Breast epithelium (tissue), 4 donors: ENCODE results near the gene IL1R1. TPM values are rescaled to one million over a fixed set of nuclear protein-coding genes. Genes with fewer than 3 reads are reported as not detected.
A peak's percentile ranks its signal among the peaks of the same experiment; 100 is the strongest.

Source experiments
- DNase-seq, 2 donors: peaks; one replicate each; pipeline ENCODE4 v3.0.0-alpha.2; 2019; ENCODE audit warnings: low spot score in 2 of 2
- H3K27ac ChIP-seq, 2 donors: fragments of 200-600 bp; sonication (generic) in 1 of 2; one replicate each; pipeline ENCODE4 v1.5.1; 2016 to 2019; ENCODE audit warnings: mild to moderate bottlenecking in 1 of 2
- H3K27me3 ChIP-seq, 2 donors: fragments of 200-600 bp; sonication (generic) in 1 of 2; one replicate each; pipeline versions ENCODE4 v1.5.1 to v1.6.0; 2017 to 2019; ENCODE audit warnings: control low read depth in 1 of 2, mild to moderate bottlenecking in 1 of 2
- H3K36me3 ChIP-seq: fragments of 200-600 bp; one replicate; pipeline ENCODE4 v1.5.1; 2019
- H3K4me1 ChIP-seq, 2 donors: fragments of 200-600 bp; sonication (generic); one replicate each; pipeline ENCODE4 v1.5.1; 2016 to 2019; ENCODE audit warnings: control low read depth in 1 of 2
- H3K4me3 ChIP-seq, 3 donors: fragments of 200-600 bp; sonication (generic); 1 replicate in 2 of 3; 2 replicates in 1 of 3; pipeline ENCODE4 v1.5.1; 2016 to 2019; ENCODE audit warnings: mild to moderate bottlenecking in 3 of 3, moderate library complexity in 2 of 3
- H3K9me3 ChIP-seq, 2 donors: fragments of 200-600 bp; sonication (generic) in 1 of 2; one replicate each; pipeline ENCODE4 v1.5.1; 2016 to 2019; ENCODE audit warnings: control low read depth in 1 of 2
- CTCF ChIP-seq, 3 donors: fragments of 450-650 bp; IDR thresholded peaks; one replicate each; pipeline ENCODE4 v1.5.1; 2016 to 2017; ENCODE audit warnings: antibody characterized with exemption in 3 of 3, mild to moderate bottlenecking in 3 of 3, moderate library complexity in 3 of 3
- POLR2A ChIP-seq: fragments of 450-650 bp; IDR thresholded peaks from one replicate; pipeline ENCODE4 v1.6.1; 2016; ENCODE audit warnings: antibody characterized with exemption, mild to moderate bottlenecking, moderate library complexity
- POLR2AphosphoS5 ChIP-seq, 3 donors: sonication (generic); formaldehyde crosslinking; IDR thresholded peaks; one replicate each; pipeline ENCODE4 v1.6.1; 2017; ENCODE audit warnings: antibody characterized with exemption in 3 of 3
- intact Hi-C: fragments of 100-400 bp; cut with DNase I; formaldehyde crosslinking; loops from one replicate; pipeline ENCODE4 v1.15.1; 2023; ENCODE audit warnings: low total_unique reads
- total RNA-seq, 3 donors: library from RNA; depleted of rRNA; stranded (reverse); fragments of >200 nt; gene quantifications; one replicate each; pipeline ENCODE4 v1.1.0, GENCODE V29; 2016

The IL1R1 gene
- total RNA-seq, 3 donors from 2014 or later = 127 to 206 (median 136) TPM

- no peak overlapping the region for H3K27ac ChIP-seq
- H3K27me3 ChIP-seq = no peaks in the 10 kb centered on the region
- no peaks in the 10 kb centered on the region for H3K36me3 ChIP-seq
- no peak for DNase-seq
- no peaks in the 10 kb centered on the region for H3K9me3 ChIP-seq
- no peaks in the 10 kb centered on the region for H3K4me1 ChIP-seq
- no peak overlapping the region for H3K4me3 ChIP-seq
- TF ChIP-seq POLR2A (no peak), POLR2AphosphoS5 (IDR thresholded peaks at IDR 0.05) (no peak), CTCF (IDR thresholded peaks at IDR 0.05) (no peak)
- intact Hi-C loops = no loop called here
Observed at GRCh38 chr2:102204638-102205037, 62.1 kb downstream of the IL1R1 start.

- H3K27ac ChIP-seq = peak overlapping the region; percentile 44 to 52
- H3K9me3 ChIP-seq = no peaks in the 10 kb centered on the region
- intact Hi-C loops = no loop called here
- H3K36me3 ChIP-seq = no peaks in the 10 kb centered on the region
- H3K4me1 ChIP-seq = no peaks in the 10 kb centered on the region
- peak; percentile 53 to 69 for DNase-seq
- no peaks in the 10 kb centered on the region for H3K27me3 ChIP-seq
- H3K4me3 ChIP-seq = no peak overlapping the region
- TF ChIP-seq CTCF (IDR thresholded peaks at IDR 0.05) (peak in 1 of 3 donors; percentile 42), POLR2AphosphoS5 (IDR thresholded peaks at IDR 0.05) (no peak)
Observed at GRCh38 chr2:102206666-102207341, 64.3 kb downstream of the IL1R1 start.

GRCh38 chr2:102208774-102209173, 66.2 kb downstream of the IL1R1 start:
- Histone ChIP-seq H3K27me3 (no peaks in the 10 kb centered on the region), H3K4me1 (no peaks in the 10 kb centered on the region), H3K36me3 (no peaks in the 10 kb centered on the region), H3K9me3 (no peaks in the 10 kb centered on the region), H3K27ac (no peak overlapping the region), H3K4me3 (no peak overlapping the region)
- intact Hi-C loops = no loop called here
- no peak for DNase-seq
- TF ChIP-seq POLR2A (no peak), POLR2AphosphoS5 (IDR thresholded peaks at IDR 0.05) (no peak), CTCF (IDR thresholded peaks at IDR 0.05) (no peak)

GRCh38 chr2:102209474-102209873, 66.9 kb downstream of the IL1R1 start:
- no peak for DNase-seq
- no peaks in the 10 kb centered on the region for H3K27me3 ChIP-seq
- no peaks in the 10 kb centered on the region for H3K36me3 ChIP-seq
- H3K4me1 ChIP-seq = no peaks in the 10 kb centered on the region
- H3K4me3 ChIP-seq = no peak overlapping the region
- no peak overlapping the region for H3K27ac ChIP-seq
- no peaks in the 10 kb centered on the region for H3K9me3 ChIP-seq
- no peak for TF ChIP-seq POLR2A
- no peak for TF ChIP-seq POLR2AphosphoS5 (IDR thresholded peaks at IDR 0.05)
- no peak for TF ChIP-seq CTCF (IDR thresholded peaks at IDR 0.05)
- intact Hi-C loops = no loop called here

- H3K4me1 ChIP-seq = no peaks in the 10 kb centered on the region
Observed at GRCh38 chr2:102217032-102217431, 74.5 kb downstream of the IL1R1 start.

More at GRCh38 chr2:102217032-102217431, 74.5 kb downstream of the IL1R1 start:
- no peak for TF ChIP-seq CTCF (IDR thresholded peaks at IDR 0.05)
- TF ChIP-seq POLR2AphosphoS5 (IDR thresholded peaks at IDR 0.05) = no peak
- TF ChIP-seq POLR2A = no peak
- Histone ChIP-seq H3K27ac (no peak overlapping the region), H3K27me3 (no peaks in the 10 kb centered on the region), H3K9me3 (peaks cover 8 to 20% of the 10 kb centered on the region in 2 donors), H3K36me3 (no peaks in the 10 kb centered on the region), H3K4me3 (no peak overlapping the region)
- DNase-seq = no peak
- intact Hi-C loops = no loop called here
